Liver (tissue), 9 donors: ENCODE data around the gene MSN. TPM values are rescaled to one million over a fixed set of nuclear protein-coding genes. Genes with fewer than 3 reads are reported as not detected.

Experiments
- DNase-seq: peaks from one replicate; pipeline ENCODE4 v3.0.0-alpha.2; 2017; ENCODE audit warnings: low spot score
- H3K27ac ChIP-seq, 2 donors: one replicate each; pipeline ENCODE4 v1.7.0; 2013; ENCODE audit warnings: inconsistent platforms in 2 of 2, low read length in 2 of 2, control low read depth in 1 of 2, low read depth in 1 of 2, mild to moderate bottlenecking in 1 of 2
- H3K27me3 ChIP-seq, 4 donors: one replicate each; pipeline versions ENCODE4 v1.6.1 to v1.7.0; 2013; ENCODE audit warnings: low read length in 3 of 4, inconsistent platforms in 1 of 4, mild to moderate bottlenecking in 1 of 4, moderate library complexity in 1 of 4; ENCODE audit not compliant: control insufficient read depth in 4 of 4, insufficient read depth in 4 of 4
- H3K36me3 ChIP-seq, 4 donors: one replicate each; pipeline versions ENCODE4 v1.6.1 to v1.7.0; 2013; ENCODE audit warnings: low read length in 3 of 4, mild to moderate bottlenecking in 3 of 4, low read depth in 1 of 4, moderate library complexity in 1 of 4; ENCODE audit not compliant: control insufficient read depth in 4 of 4, insufficient read depth in 3 of 4
- H3K4me1 ChIP-seq, 4 donors: one replicate each; pipeline versions ENCODE4 v1.6.1 to v1.7.0; 2013; ENCODE audit warnings: low read length in 3 of 4, mild to moderate bottlenecking in 3 of 4, moderate library complexity in 1 of 4; ENCODE audit not compliant: control insufficient read depth in 4 of 4, insufficient read depth in 4 of 4
- H3K4me3 ChIP-seq, 3 donors: one replicate each; pipeline versions ENCODE4 v1.6.1 to v1.7.0; 2013; ENCODE audit warnings: low read length in 3 of 3, control low read depth in 1 of 3, low read depth in 1 of 3, mild to moderate bottlenecking in 1 of 3
- H3K9ac ChIP-seq, 2 donors: one replicate each; pipeline ENCODE4 v1.7.0; 2013; ENCODE audit warnings: low read length in 2 of 2, mild to moderate bottlenecking in 2 of 2, moderate library complexity in 2 of 2, control low read depth in 1 of 2, low read depth in 1 of 2
- H3K9me3 ChIP-seq, 4 donors: one replicate each; pipeline versions ENCODE4 v1.6.1 to v1.7.0; 2013; ENCODE audit warnings: low read length in 3 of 4; ENCODE audit not compliant: control insufficient read depth in 4 of 4
- ATF3 ChIP-seq: IDR thresholded peaks from 2 replicates; pipeline ENCODE4 v1.6.1; 2016; ENCODE audit warnings: antibody characterized with exemption
- EGR1 ChIP-seq, 2 donors: IDR thresholded peaks; 2 replicates each; pipeline ENCODE4 v1.6.1; 2016 to 2018; ENCODE audit warnings: antibody characterized with exemption in 2 of 2, low read depth in 2 of 2
- FOXA1 ChIP-seq: IDR thresholded peaks from 2 replicates; pipeline ENCODE4 v1.6.1; 2016; ENCODE audit warnings: antibody characterized with exemption
- FOXA2 ChIP-seq: IDR thresholded peaks from 2 replicates; pipeline ENCODE4 v1.6.1; 2016; ENCODE audit warnings: antibody characterized with exemption
- GABPA ChIP-seq, 2 donors: IDR thresholded peaks in 1 of 2; conservative IDR thresholded peaks in 1 of 2; 2 replicates each; pipeline ENCODE4 v1.6.1; 2016; ENCODE audit warnings: antibody characterized with exemption in 2 of 2, mild to moderate bottlenecking in 1 of 2, moderate library complexity in 1 of 2
- HNF4A ChIP-seq, 2 donors: conservative IDR thresholded peaks; 2 replicates each; pipeline ENCODE4 v1.6.1; 2016; ENCODE audit warnings: antibody characterized with exemption in 2 of 2, mild to moderate bottlenecking in 2 of 2
- JUND ChIP-seq, 2 donors: IDR thresholded peaks; 2 replicates each; pipeline ENCODE4 v1.6.1; 2016; ENCODE audit warnings: antibody characterized with exemption in 2 of 2
- RAD21 ChIP-seq, 2 donors: IDR thresholded peaks; 2 replicates each; pipeline ENCODE4 v1.6.1; 2016; ENCODE audit warnings: antibody characterized with exemption in 2 of 2, mild to moderate bottlenecking in 2 of 2
- RXRA ChIP-seq, 2 donors: IDR thresholded peaks; 2 replicates each; pipeline ENCODE4 v1.6.1; 2017 to 2018; ENCODE audit warnings: antibody characterized with exemption in 2 of 2, mild to moderate bottlenecking in 1 of 2
- SP1 ChIP-seq: IDR thresholded peaks from 2 replicates; pipeline ENCODE4 v1.6.1; 2018; ENCODE audit warnings: antibody characterized with exemption, mild to moderate bottlenecking
- TAF1 ChIP-seq: conservative IDR thresholded peaks from 2 replicates; pipeline ENCODE4 v1.6.1; 2016; ENCODE audit warnings: antibody characterized with exemption, mild to moderate bottlenecking
- YY1 ChIP-seq: IDR thresholded peaks from 2 replicates; pipeline ENCODE4 v1.6.1; 2016; ENCODE audit warnings: antibody characterized with exemption, mild to moderate bottlenecking
- WGBS: extraction: QIAGEN DNeasy Blood & Tissue Kit; methylation state at CpG from one replicate; pipeline ENCODE4 v1.1.7; 2013; 5-methylcytosine and 5-hydroxymethylcytosine counted together
- polyA plus RNA-seq, 2 donors: library from polyadenylated mRNA; stranded (reverse) in 1 of 2; unstranded in 1 of 2; fragments of 200-250 nt in 1 of 2; fragments of >200 nt in 1 of 2; fragmentation: Nextera tagmentation in 1 of 2; extraction: Ambion mirVana in 1 of 2; gene quantifications; one replicate each; pipeline versions ENCODE4 v1.2.1 to v1.2.3, GENCODE V29; 2013 to 2015
- total RNA-seq, 2 donors: library from RNA; depleted of rRNA; stranded (reverse); fragments of >200 nt; gene quantifications; one replicate each; pipeline ENCODE4 v1.2.3, GENCODE V29; 2014
- TF ChIP-seq, protein P1 (sequence below): IDR thresholded peaks from 2 replicates; pipeline ENCODE4 v1.6.1; 2016; ENCODE audit warnings: antibody characterized with exemption
- TF ChIP-seq, protein P2 (sequence below): fragments of 150-350 bp; IDR thresholded peaks from 2 replicates; pipeline ENCODE4 v1.5.1; 2017; ENCODE audit warnings: improper control_type of control experiment, low read depth, low read length; ENCODE audit not compliant: missing input control
- TF ChIP-seq, protein P3 (sequence below): IDR thresholded peaks from 2 replicates; pipeline ENCODE4 v1.6.1; 2016; ENCODE audit warnings: antibody characterized with exemption, mild to moderate bottlenecking
- donor health status: healthy.
- donor health status: healthy.
- donor health status: healthy.
- donor health status: healthy.
- donor health status: healthy.

Gene MSN
- total and polyA plus RNA-seq, 4 donors: 24.3 to 70.0 (median 40.6) TPM

- TF ChIP-seq, protein P1, sequence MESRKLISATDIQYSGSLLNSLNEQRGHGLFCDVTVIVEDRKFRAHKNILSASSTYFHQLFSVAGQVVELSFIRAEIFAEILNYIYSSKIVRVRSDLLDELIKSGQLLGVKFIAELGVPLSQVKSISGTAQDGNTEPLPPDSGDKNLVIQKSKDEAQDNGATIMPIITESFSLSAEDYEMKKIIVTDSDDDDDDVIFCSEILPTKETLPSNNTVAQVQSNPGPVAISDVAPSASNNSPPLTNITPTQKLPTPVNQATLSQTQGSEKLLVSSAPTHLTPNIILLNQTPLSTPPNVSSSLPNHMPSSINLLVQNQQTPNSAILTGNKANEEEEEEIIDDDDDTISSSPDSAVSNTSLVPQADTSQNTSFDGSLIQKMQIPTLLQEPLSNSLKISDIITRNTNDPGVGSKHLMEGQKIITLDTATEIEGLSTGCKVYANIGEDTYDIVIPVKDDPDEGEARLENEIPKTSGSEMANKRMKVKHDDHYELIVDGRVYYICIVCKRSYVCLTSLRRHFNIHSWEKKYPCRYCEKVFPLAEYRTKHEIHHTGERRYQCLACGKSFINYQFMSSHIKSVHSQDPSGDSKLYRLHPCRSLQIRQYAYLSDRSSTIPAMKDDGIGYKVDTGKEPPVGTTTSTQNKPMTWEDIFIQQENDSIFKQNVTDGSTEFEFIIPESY: no peak
Measured at GRCh38 chrX:65726715-65727114, 59.3 kb downstream of the MSN start (continued).

GRCh38 chrX:65731684-65732289, 64.3 kb downstream of the MSN start:
- WGBS: 88% methylated on average over 1 of the region's 1 CpG
- no peaks in the 10 kb centered on the region for H3K9me3 ChIP-seq
- H3K27ac ChIP-seq: no peak overlapping the region
- H3K4me1 ChIP-seq: peaks cover 0 to 2% (median 0%) of the 10 kb centered on the region in 4 donors
- TF ChIP-seq SP1: no peak
- TF ChIP-seq JUND (IDR thresholded peaks at IDR 0.05): no peak
- TF ChIP-seq HNF4A (conservative IDR thresholded peaks at IDR 0.05): no peak
- TF ChIP-seq, protein P2, sequence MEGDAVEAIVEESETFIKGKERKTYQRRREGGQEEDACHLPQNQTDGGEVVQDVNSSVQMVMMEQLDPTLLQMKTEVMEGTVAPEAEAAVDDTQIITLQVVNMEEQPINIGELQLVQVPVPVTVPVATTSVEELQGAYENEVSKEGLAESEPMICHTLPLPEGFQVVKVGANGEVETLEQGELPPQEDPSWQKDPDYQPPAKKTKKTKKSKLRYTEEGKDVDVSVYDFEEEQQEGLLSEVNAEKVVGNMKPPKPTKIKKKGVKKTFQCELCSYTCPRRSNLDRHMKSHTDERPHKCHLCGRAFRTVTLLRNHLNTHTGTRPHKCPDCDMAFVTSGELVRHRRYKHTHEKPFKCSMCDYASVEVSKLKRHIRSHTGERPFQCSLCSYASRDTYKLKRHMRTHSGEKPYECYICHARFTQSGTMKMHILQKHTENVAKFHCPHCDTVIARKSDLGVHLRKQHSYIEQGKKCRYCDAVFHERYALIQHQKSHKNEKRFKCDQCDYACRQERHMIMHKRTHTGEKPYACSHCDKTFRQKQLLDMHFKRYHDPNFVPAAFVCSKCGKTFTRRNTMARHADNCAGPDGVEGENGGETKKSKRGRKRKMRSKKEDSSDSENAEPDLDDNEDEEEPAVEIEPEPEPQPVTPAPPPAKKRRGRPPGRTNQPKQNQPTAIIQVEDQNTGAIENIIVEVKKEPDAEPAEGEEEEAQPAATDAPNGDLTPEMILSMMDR: no peak
- TF ChIP-seq, protein P3, sequence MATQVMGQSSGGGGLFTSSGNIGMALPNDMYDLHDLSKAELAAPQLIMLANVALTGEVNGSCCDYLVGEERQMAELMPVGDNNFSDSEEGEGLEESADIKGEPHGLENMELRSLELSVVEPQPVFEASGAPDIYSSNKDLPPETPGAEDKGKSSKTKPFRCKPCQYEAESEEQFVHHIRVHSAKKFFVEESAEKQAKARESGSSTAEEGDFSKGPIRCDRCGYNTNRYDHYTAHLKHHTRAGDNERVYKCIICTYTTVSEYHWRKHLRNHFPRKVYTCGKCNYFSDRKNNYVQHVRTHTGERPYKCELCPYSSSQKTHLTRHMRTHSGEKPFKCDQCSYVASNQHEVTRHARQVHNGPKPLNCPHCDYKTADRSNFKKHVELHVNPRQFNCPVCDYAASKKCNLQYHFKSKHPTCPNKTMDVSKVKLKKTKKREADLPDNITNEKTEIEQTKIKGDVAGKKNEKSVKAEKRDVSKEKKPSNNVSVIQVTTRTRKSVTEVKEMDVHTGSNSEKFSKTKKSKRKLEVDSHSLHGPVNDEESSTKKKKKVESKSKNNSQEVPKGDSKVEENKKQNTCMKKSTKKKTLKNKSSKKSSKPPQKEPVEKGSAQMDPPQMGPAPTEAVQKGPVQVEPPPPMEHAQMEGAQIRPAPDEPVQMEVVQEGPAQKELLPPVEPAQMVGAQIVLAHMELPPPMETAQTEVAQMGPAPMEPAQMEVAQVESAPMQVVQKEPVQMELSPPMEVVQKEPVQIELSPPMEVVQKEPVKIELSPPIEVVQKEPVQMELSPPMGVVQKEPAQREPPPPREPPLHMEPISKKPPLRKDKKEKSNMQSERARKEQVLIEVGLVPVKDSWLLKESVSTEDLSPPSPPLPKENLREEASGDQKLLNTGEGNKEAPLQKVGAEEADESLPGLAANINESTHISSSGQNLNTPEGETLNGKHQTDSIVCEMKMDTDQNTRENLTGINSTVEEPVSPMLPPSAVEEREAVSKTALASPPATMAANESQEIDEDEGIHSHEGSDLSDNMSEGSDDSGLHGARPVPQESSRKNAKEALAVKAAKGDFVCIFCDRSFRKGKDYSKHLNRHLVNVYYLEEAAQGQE: no peak
- TF ChIP-seq GABPA (IDR thresholded peaks at IDR 0.05 in 1 of 2, conservative IDR thresholded peaks at IDR 0.05 in 1 of 2): no peak
- no peak for TF ChIP-seq EGR1 (IDR thresholded peaks at IDR 0.05; ENCODE audit: low read depth in 2 of 2)
- TF ChIP-seq FOXA1: no peak
- TF ChIP-seq ATF3: no peak
- TF ChIP-seq TAF1: no peak
- no peak for TF ChIP-seq RAD21 (IDR thresholded peaks at IDR 0.05)
- TF ChIP-seq FOXA2: no peak
- no peak overlapping the region for H3K4me3 ChIP-seq
- peaks cover 4 to 64% (median 47%) of the 10 kb centered on the region in 4 donors for H3K36me3 ChIP-seq
- no peak overlapping the region for H3K9ac ChIP-seq
- no peak for DNase-seq
- H3K27me3 ChIP-seq: no peaks in the 10 kb centered on the region

DNA sequence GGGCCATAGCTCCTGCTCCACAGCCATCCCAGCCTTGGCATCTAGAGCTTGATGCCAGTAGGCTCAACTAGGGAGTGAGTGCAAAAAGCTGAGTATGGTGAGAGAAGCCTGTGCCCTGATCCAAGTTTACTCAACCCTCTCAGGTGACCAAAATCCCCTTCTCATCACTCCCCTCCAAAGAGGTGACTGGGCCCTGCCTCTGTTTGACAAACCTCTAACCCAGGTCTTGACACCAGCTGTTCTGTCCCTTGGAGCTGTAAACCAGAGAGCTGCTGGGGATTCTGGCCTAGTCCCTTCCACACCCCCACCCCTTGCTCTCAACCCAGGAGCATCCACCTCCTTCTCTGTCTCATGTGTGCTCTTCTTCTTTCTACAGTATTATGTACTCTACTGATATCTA, 73.5 kb downstream of the MSN start:
- no peaks in the 10 kb centered on the region for H3K9me3 ChIP-seq
- no peak overlapping the region for H3K27ac ChIP-seq
- peaks cover 3 to 53% (median 34%) of the 10 kb centered on the region in 4 donors for H3K36me3 ChIP-seq
- no peak overlapping the region for H3K4me3 ChIP-seq
- no peak for TF ChIP-seq FOXA2
- TF ChIP-seq GABPA (IDR thresholded peaks at IDR 0.05 in 1 of 2, conservative IDR thresholded peaks at IDR 0.05 in 1 of 2): no peak
- no peak for TF ChIP-seq JUND (IDR thresholded peaks at IDR 0.05)
- TF ChIP-seq YY1: no peak
- no peak for TF ChIP-seq RXRA (IDR thresholded peaks at IDR 0.05)
- TF ChIP-seq SP1: no peak
- TF ChIP-seq HNF4A (conservative IDR thresholded peaks at IDR 0.05): no peak
- H3K9ac ChIP-seq: no peak overlapping the region
- no peaks in the 10 kb centered on the region for H3K27me3 ChIP-seq
- H3K4me1 ChIP-seq: no peaks in the 10 kb centered on the region
- no peak for DNase-seq
